Fibroblast of lung (primary cell): Measurements from ENCODE around the gene METTL26.

ENCODE experiments used
- EZH2 ChIP-seq: IDR thresholded peaks from 2 replicates; pipeline ENCODE4 v1.5.1; 2012; ENCODE audit warnings: low read length, control low read depth, mild to moderate bottlenecking; ENCODE audit errors: missing control alignments
- TF ChIP-seq, protein P1 (sequence below), 2 donors: IDR thresholded peaks in 1 of 2; conservative IDR thresholded peaks in 1 of 2; 1 replicate in 1 of 2; 2 replicates in 1 of 2; pipeline ENCODE4 v1.5.1; 2011 to 2012; ENCODE audit warnings: low read length in 2 of 2, control low read depth in 1 of 2, inconsistent platforms in 1 of 2, low read depth in 1 of 2, mild to moderate bottlenecking in 1 of 2

DNA sequence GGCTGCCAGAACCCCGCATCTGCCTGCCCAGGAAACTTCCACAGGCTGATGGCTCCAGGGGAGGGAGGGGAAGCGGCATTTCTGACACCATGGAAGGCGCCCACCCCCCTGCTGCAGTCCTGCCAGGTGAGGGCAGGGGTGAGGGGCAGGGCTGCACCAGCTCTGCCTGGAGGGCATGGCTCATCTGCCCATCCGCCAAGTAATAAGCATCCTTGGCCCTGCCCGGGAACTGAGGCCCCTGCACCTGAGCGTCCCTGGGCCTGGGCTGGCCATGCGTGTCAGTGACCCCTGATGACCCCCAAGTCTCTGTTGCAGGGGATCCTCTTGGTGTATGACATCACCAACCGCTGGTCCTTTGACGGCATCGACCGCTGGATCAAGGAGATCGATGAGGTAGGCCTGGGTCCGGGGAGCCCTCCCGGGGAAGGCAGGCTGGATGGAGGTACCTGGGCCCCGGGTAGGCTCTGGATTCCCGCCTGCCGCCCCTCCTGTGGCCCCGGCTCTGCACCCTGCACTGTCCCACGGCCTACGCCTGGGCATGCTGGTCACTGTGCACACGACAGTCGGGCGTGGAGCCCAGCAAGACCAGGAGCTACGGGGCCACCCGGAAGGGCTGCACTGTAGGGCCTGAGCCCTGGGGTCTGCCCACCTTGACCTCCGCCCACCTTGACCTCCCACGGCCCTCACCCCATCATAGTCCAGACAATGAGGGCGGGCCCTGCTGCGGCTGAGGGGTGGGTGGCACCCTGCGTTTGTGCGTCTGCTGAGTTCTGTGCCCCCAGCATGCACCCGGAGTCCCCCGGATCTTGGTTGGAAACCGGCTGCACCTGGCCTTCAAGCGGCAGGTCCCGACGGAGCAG lies 10.8 kb downstream of the METTL26 start:
- TF ChIP-seq, protein P1, sequence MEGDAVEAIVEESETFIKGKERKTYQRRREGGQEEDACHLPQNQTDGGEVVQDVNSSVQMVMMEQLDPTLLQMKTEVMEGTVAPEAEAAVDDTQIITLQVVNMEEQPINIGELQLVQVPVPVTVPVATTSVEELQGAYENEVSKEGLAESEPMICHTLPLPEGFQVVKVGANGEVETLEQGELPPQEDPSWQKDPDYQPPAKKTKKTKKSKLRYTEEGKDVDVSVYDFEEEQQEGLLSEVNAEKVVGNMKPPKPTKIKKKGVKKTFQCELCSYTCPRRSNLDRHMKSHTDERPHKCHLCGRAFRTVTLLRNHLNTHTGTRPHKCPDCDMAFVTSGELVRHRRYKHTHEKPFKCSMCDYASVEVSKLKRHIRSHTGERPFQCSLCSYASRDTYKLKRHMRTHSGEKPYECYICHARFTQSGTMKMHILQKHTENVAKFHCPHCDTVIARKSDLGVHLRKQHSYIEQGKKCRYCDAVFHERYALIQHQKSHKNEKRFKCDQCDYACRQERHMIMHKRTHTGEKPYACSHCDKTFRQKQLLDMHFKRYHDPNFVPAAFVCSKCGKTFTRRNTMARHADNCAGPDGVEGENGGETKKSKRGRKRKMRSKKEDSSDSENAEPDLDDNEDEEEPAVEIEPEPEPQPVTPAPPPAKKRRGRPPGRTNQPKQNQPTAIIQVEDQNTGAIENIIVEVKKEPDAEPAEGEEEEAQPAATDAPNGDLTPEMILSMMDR (conservative IDR thresholded peaks at IDR 0.05 in 1 of 2, IDR thresholded peaks at IDR 0.05 in 1 of 2; ENCODE audit: low read depth in 1 of 2, low read length in 2 of 2): no peak
- TF ChIP-seq EZH2: no peak
